KMS-11 (cell line): ENCODE measurements around the gene HRH4.

ENCODE experiments used
- H2AFZ ChIP-seq: fragments of 200-600 bp; sonication (generic); 2 replicates; pipeline ENCODE4 v1.6.1; 2016; ENCODE audit warnings: antibody characterized with exemption, mixed run types, low read depth
- H3K27ac ChIP-seq: fragments of 200-600 bp; sonication (generic); 2 replicates; pipeline ENCODE4 v1.6.1; 2016; ENCODE audit warnings: mild to moderate bottlenecking, mixed run types
- H3K27me3 ChIP-seq: fragments of 200-600 bp; sonication (generic); 2 replicates; pipeline ENCODE4 v1.6.1; 2017; ENCODE audit warnings: mild to moderate bottlenecking, low read depth, mixed run types, moderate library complexity; ENCODE audit not compliant: insufficient read depth
- H3K36me3 ChIP-seq: fragments of 200-600 bp; sonication (generic); 2 replicates; pipeline ENCODE4 v1.6.1; 2017; ENCODE audit warnings: mild to moderate bottlenecking, mixed run types; ENCODE audit not compliant: insufficient read depth
- H3K4me1 ChIP-seq: fragments of 200-600 bp; sonication (generic); 2 replicates; pipeline ENCODE4 v1.6.1; 2016; ENCODE audit warnings: mild to moderate bottlenecking, low read depth, mixed run types; ENCODE audit not compliant: poor library complexity, severe bottlenecking
- H3K4me2 ChIP-seq: fragments of 200-600 bp; sonication (generic); 2 replicates; pipeline ENCODE4 v1.7.0; 2016; ENCODE audit warnings: mild to moderate bottlenecking, mixed run types
- H3K4me3 ChIP-seq: fragments of 200-600 bp; sonication (generic); IDR thresholded peaks from 2 replicates; pipeline ENCODE4 v1.6.1; 2017; ENCODE audit warnings: low read depth, low read length, mixed read lengths; ENCODE audit not compliant: insufficient read depth
- H3K79me2 ChIP-seq: fragments of 200-600 bp; sonication (generic); 2 replicates; pipeline ENCODE4 v1.6.1; 2016; ENCODE audit warnings: low read depth, mixed run types; ENCODE audit not compliant: insufficient read depth
- H3K9ac ChIP-seq: fragments of 200-600 bp; sonication (generic); 2 replicates; pipeline ENCODE4 v1.6.1; 2016; ENCODE audit warnings: mild to moderate bottlenecking, mixed run types
- H4K20me1 ChIP-seq: fragments of 200-600 bp; sonication (generic); 2 replicates; pipeline ENCODE4 v1.6.1; 2016; ENCODE audit warnings: mild to moderate bottlenecking, mixed run types; ENCODE audit not compliant: insufficient read depth
- CTCF ChIP-seq: fragments of 200-600 bp; sonication (generic); conservative IDR thresholded peaks from 2 replicates; pipeline ENCODE4 v1.6.1; 2017; ENCODE audit warnings: low read depth, mild to moderate bottlenecking, antibody characterized with exemption, low read length, moderate library complexity, mixed read lengths

The HRH4 gene

GRCh38 chr18:24462838-24463775 lies 2.7 kb downstream of the HRH4 start:
- no peak overlapping the region for H3K4me3 ChIP-seq
- H3K27me3 ChIP-seq: no peaks in the 10 kb centered on the region
- H3K4me2 ChIP-seq: no peak overlapping the region
- no peaks in the 10 kb centered on the region for H4K20me1 ChIP-seq
- H3K4me1 ChIP-seq: peaks cover 18% of the 10 kb centered on the region
- no peak overlapping the region for H3K27ac ChIP-seq
- no peaks in the 10 kb centered on the region for H3K36me3 ChIP-seq
- H3K9ac ChIP-seq: no peak overlapping the region
- H3K79me2 ChIP-seq: no peaks in the 10 kb centered on the region
- H2AFZ ChIP-seq: no peak overlapping the region
- no peak for TF ChIP-seq CTCF

GRCh38 chr18:24465486-24465885 lies 5.0 kb downstream of the HRH4 start:
- Histone ChIP-seq H3K9ac (no peak overlapping the region), H3K4me2 (no peak overlapping the region), H3K36me3 (no peaks in the 10 kb centered on the region), H3K4me3 (no peak overlapping the region), H2AFZ (no peak overlapping the region), H4K20me1 (no peaks in the 10 kb centered on the region), H3K27ac (no peak overlapping the region), H3K27me3 (no peaks in the 10 kb centered on the region), H3K4me1 (peaks cover 18% of the 10 kb centered on the region), H3K79me2 (no peaks in the 10 kb centered on the region)
- no peak for TF ChIP-seq CTCF

DNA sequence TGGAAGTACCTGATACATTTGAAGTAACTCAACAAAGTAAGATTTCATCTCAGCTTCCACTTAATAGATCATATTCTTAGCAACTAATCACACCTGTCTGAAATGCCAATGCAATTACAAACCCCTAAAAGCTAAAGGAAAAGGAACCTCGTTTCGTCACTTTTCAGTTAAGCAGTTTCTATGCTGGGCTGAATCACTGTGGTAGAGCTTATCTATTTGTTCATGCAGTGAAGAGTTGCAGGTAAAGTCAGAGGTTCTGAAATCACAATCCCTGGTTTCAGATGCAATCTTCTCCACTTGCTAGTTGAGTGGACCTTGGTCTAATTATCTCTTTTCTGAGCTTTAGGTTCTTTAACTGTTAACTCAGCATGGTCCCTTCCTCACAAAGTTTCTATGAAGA lies 6.3 kb downstream of the HRH4 start:
- Histone ChIP-seq H3K9ac (no peak overlapping the region), H3K27me3 (no peaks in the 10 kb centered on the region), H3K36me3 (no peaks in the 10 kb centered on the region), H3K4me2 (peak overlapping the region; percentile 26; the same call in 1 of the 2 replicates), H3K4me3 (no peak overlapping the region), H4K20me1 (no peaks in the 10 kb centered on the region), H3K4me1 (peaks cover 18% of the 10 kb centered on the region), H3K79me2 (no peaks in the 10 kb centered on the region), H3K27ac (0 out of 2 replicates have a peak overlapping the region, but pooled peaks have one; percentile 5), H2AFZ (no peak overlapping the region; the same call in 1 of the 2 replicates)
- no peak for TF ChIP-seq CTCF

DNA sequence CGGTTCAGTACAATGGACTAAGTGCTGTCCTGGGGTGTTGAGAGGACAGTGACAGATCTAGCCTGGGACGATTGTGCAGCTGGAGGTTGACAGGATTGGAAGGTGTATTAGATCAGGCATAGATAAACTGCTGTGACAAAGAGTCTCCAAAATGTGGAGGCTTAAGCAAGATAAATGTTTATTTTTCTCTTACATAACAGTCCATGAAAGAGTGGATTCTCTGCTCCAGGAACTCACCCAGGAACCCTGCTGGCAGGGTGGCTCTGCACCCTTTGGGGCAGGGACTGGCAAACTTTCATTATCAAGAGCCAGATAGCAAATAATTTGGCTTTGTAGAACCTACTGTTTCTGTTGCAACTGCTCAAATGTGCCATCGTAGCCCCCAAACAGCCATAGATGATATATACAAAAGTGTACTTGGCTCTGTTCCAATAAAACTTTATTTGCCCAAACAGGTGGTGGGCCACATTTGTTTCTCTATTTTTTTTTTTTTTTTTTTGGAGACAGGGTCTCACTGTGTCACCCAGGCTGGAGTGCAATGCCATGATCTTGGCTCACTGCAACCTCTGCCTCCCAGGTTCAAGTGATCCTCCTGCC lies 9.7 kb downstream of the HRH4 start:
- no peaks in the 10 kb centered on the region for H3K79me2 ChIP-seq
- H3K36me3 ChIP-seq: no peaks in the 10 kb centered on the region
- no peak overlapping the region for H3K9ac ChIP-seq
- peaks cover 27% of the 10 kb centered on the region for H3K4me1 ChIP-seq
- H2AFZ ChIP-seq: no peak overlapping the region
- H4K20me1 ChIP-seq: no peaks in the 10 kb centered on the region
- no peak overlapping the region for H3K4me3 ChIP-seq
- no peak overlapping the region for H3K4me2 ChIP-seq
- no peak overlapping the region for H3K27ac ChIP-seq
- no peaks in the 10 kb centered on the region for H3K27me3 ChIP-seq
- no peak for TF ChIP-seq CTCF
